A204.1 (cell line): ENCODE results near the gene RRAGD.

Source experiments
- FAIRE-seq: peaks from 2 replicates; lab custom pipeline; 2012; peaks lifted over from hg19 to GRCh38; lab: Jason Lieb, UNC

RRAGD gene

DNA sequence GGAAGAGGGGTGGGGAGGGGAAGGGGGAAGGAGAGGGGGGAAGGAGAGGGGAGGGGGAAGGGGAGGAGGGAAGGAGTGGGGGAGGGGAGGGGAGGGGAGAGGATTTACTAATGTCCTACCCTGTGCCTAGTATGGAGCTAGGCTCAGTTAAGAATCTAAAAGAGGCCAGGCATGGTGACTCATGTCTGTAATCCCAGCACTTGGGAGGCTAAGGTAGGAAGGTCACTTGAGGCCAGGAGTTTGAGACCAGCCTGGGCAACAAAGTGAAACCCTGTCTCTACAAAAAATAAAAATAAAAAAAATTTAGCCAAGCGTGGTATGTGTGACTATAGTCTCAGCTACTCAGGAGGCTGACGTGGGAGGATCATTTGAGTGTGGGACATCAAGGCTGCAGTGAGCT, 72.5 kb downstream of the RRAGD start:
- no peak for FAIRE-seq

DNA sequence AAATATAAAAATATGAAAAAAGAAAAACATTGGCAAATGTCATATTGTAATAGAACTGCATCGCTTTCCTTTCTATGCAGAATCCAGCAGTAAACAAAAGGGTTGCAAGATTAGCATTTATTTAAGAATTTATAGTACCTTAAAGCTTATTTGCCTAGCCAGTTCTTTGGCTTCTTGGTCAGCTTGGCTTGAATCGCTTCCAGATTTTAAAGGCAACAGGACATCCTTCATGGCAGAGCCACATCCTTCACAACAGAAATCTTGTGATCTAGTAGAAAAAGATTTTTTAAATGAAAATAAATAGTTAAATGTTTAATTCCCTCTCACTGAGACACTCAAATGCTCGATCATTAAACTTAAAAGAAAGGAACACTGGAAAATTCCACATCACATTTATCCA, 76.9 kb downstream of the RRAGD start:
- FAIRE-seq: no peak

DNA sequence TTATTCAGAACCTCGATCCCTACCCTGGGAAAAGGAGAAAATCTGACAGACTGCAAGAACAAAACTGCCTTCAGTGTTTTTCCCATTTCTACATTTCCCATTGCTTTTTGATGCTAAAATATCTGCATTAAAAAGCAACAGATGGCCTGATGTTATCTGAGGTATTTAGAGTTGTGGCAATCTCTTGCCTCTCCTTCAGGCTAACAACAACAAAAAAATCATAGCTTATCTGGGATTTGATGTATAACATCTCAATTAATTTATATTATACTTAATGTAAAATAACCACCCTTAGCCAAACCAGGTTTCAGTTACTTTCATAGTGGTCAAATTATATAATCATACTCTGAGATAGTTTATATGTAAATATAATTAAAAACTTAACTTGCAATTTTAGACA, 81.2 kb downstream of the RRAGD start:
- no peak for FAIRE-seq

DNA sequence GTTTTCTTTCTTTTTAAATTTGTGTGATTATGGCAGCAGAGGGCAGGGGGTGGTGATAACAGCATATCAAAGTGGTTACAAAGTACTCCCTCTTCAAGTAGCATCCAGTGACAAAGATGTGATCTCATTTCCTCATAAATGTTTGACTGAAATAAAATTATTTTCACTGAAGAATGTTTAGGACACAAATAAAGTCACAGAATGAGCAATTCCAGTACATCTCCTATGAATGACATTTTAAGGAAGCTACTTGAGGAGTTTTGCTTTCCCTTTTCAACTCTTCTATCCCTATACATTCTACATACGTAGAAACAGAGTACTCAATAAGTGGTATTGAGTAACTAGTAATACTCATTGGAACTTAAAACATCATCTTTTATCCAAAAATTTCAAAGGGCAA, 83.1 kb downstream of the RRAGD start:
- FAIRE-seq: no peak

DNA sequence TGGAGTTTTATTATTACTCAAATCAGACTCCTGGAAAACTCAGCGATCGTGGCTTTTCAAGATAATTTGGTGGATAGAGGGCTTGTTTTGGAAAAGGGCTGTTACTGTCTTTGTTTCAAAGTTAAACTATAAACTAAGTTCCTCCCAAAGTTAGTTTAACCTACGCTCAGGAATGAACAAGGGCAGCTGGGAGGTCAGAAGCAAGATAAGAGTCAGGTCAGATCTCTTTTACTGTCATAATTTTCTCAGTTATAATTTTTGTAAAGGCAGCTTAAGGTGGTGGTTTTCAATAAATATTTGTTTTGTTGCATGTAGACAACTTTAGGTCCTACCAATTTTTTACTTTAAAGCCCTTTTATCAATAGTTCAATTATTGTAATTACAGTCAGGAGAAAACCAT, 87.8 kb downstream of the RRAGD start:
- no peak for FAIRE-seq

DNA sequence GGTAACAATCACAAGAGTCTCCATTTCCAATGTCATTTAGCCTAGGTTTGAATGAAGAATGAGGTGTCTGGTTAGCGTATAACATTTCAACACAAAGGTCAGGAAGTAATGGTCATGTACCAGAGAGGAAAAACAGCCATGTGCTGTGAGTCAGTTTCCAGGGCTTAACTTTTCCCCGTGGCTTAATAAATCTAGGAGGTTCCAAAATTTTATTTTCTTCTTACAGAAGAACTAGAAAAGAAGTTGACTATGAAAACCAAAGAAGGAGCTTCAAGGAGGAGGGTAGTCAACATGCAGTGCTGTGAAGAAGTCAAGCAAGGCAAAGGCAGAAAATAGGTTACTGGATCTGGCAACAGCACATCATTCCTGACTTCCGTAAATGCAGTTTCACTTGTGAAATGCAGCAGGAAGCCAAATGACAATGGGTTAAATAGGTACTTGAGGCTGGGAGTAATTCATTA, 88.5 kb downstream of the RRAGD start:
- FAIRE-seq: no peak

DNA sequence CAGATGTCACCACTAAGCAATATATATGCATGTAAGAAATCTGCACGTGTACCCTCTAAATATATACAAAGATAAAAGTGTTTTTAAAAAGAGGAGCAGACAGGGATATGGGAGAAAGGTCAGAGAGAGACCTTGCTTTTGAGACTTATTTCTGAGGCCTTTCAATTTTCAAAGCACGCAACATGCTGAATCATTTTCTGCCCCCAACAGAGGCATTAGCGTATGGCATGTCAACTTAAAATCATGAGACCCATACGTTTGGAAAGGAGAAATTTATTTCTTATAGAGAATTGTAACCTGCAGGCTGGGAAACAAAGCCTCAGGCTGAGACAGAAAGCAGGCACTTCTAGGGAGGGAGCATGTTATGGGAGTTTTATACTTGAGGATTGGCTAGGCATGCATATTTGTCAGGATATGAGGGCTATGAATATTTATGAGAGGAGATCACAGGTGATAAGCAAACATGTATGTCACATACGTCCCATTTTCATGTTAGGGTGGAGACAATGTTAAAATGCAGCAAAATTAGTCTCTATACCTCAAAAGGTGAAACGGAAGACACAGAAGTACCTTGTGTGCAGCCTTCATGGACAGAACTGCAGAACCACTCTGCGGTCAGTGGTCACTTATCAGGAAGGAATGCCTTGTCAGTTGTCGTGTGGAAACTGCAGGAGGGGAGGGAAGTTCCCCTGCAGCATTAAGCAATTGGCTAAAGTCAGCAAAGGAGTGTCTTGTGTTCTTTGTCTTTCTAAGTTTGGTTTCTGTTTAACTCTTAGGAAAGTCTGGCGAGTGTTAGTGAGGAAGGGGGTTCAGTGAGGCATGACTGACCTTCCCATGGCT, 90.7 kb downstream of the RRAGD start:
- FAIRE-seq: no peak

DNA sequence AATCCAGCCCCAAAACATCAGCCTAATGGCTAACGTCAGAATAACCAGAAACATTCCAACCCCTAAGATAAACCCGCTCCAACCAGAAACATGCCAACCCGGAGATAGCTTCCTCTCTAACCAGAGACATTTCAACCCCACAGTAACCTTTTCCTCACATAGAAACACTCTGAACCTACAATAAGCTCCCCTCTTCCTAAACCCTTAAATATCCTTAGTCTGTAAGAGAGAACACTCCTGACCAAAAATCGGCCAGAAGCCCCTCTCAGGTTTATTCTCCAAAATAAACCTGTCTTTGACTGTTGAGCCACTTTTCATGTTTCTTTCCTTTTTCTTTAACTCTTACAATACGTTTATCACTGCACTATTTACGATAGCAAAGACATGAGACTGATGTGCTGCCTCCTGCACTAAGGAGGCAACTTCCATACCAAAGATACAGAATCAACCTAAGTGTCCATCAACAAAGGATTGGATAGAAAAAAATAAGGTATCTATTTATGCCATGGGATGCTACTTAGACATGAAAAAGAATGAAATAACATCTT, 92.0 kb downstream of the RRAGD start:
- no peak for FAIRE-seq

DNA sequence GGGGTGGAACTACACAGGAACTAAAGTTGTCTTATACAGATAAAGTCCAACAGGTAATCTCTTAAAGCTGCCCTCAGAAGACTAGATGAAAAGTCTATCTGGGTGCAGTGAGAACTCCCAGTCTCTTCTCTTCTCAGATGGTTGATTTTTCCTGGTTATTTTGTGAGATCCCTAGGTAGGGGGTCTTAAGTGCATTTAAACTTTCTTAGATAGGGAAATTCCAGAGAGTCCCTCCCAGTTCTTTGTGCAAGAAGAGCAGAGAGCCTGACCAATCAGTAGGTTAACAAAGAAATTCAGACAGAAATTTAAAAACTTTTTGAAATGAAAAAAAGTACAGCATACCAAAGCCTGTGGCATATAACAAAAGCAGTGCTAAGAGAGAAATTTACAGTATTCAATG, 95.0 kb downstream of the RRAGD start:
- no peak for FAIRE-seq

DNA sequence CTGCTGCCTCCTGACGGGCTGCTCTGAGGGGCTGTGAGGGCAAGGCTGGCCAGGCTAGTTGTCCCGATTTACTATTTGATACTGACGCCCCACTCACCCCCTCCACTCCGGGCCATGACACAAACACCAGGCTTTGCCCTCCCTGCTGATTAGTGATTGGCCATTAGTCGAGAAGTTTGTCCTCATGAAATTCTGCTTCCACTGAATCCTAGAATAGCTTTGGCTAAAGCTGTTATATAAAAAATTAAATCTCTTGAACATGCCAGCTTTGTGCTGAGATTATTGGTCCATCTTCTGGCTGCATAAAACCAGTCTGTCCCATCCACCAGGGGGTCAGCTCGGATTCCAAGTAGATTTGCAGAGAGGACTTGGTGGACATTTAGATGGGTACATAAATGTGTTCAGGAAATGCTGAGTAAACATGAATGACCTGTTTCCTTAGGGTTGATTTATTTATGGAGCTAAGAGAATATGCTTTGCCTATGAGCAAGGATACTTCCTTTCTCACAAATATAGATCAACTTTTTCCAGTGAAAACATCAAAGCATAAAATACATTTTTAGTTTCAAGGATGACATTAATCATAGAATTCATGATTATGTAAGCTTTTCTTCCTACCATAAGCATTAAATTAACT, 96.7 kb downstream of the RRAGD start, which contains the start of gene GABRR2:
Gene GABRR2 (minus strand): TSS at position 51 of the 637 bp plus-strand sequence. CDS start 134 bp downstream, outside the sequence.
- FAIRE-seq: no peak

DNA sequence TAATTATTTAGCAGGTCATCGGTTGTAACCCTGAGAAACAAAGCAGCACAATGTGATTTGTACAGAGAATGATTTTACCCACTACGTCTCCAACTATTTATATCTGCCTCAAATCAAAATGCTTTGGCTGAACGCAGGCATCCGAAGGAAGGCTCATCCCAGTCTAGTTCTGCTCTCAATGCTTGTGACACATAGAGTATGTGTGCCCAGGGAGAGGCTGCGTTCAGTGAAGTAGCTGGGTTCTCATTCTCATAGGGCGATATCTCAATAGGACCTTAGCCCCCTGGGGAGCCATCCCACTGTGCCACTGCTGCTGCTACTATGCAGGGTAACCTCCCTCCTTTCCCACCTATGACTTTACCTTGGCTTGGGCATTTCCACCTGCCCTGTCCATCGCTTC, 97.4 kb downstream of the RRAGD start:
- FAIRE-seq: no peak
